Placental epithelial cell (primary cell): ENCODE data around the gene TUFM. TPM values are rescaled to one million over a fixed set of nuclear protein-coding genes. Genes with fewer than 3 reads are reported as not detected.

Experiments
- small RNA-seq: library from RNA; depleted of rRNA; stranded (forward); fragments of <200 nt; gene quantifications from one replicate; pipeline ENCODE3, GENCODE V24; 2012
- total RNA-seq: library from RNA; depleted of rRNA; stranded (reverse); fragments of >200 nt; gene quantifications from 2 replicates; pipeline ENCODE4 v1.2.3, GENCODE V29; 2012

TUFM gene
- 76.6 and 111 TPM in 2 replicates for total RNA-seq

GRCh38 chr16:28846080-28846932 lies at the start of gene TUFM:
TUFM (minus strand) TSS chr16:28846348; CDS start chr16:28846269, 79 bp downstream.

GRCh38 chr16:28878083-28878926 lies 32.2 kb upstream of the TUFM start, which contains the start of gene ATP2A1:
ATP2A1 (plus strand) TSS chr16:28878488; CDS start chr16:28878672, 184 bp downstream.

GRCh38 chr16:28822520-28823290 lies 23.4 kb downstream of the TUFM start, which contains the start of gene ATXN2L:
ATXN2L (plus strand) TSS chr16:28822999; CDS start chr16:28823260, 261 bp downstream.

Small RNAs within 50 kb of the gene (small RNA-seq; reads per million reads assigned to genes)
- not detected for gene RF00416

Other genes with a start within 250 kb of the TUFM start
- gene SULT1A2, start 249.3 kb downstream of the TUFM start, total RNA-seq, result 0.11 TPM in 1 of 2 replicates, not detected in the other
- gene SULT1A1, start 236.3 kb downstream of the TUFM start, total RNA-seq, result not detected in 2 replicates
- gene NPIPB8, start 208.3 kb downstream of the TUFM start, total RNA-seq, result 2.0 TPM in 1 of 2 replicates, not detected in the other
- gene EIF3C, start 134.9 kb downstream of the TUFM start, total RNA-seq, result 62.7 and 131 TPM in 2 replicates
- 3.9 TPM in 1 of 2 replicates, not detected in the other for gene NPIPB9, start 94.6 kb downstream of the TUFM start, total RNA-seq
- 54.6 and 59.0 TPM in 2 replicates for gene ATXN2L, start 23.3 kb downstream of the TUFM start, total RNA-seq
- 19.7 and 26.7 TPM in 2 replicates for gene SH2B1, start 17.5 kb upstream of the TUFM start, total RNA-seq
- gene ATP2A1, start 32.1 kb upstream of the TUFM start, total RNA-seq, result 0.11 and 0.39 TPM in 2 replicates
- 52.3 and 68.3 TPM in 2 replicates for gene RABEP2, start 78.9 kb upstream of the TUFM start, total RNA-seq
- gene CD19, start 85.6 kb upstream of the TUFM start, total RNA-seq, result not detected in 2 replicates
- gene NFATC2IP, start 104.6 kb upstream of the TUFM start, total RNA-seq, result 14.7 and 19.6 TPM in 2 replicates
- 32.6 and 70.6 TPM in 2 replicates for gene SPNS1, start 128.4 kb upstream of the TUFM start, total RNA-seq
- 0.79 and 1.2 TPM in 2 replicates for gene LAT, start 138.7 kb upstream of the TUFM start, total RNA-seq